Suprapubic skin (tissue), 3 donors: ENCODE data around the gene ZBTB2.

ENCODE experiments used
- POLR2A ChIP-seq, 2 donors: fragments of 450-650 bp; IDR thresholded peaks; one replicate each; pipeline ENCODE4 v1.6.1; 2017; ENCODE audit warnings: antibody characterized with exemption in 2 of 2, mild to moderate bottlenecking in 2 of 2, moderate library complexity in 2 of 2
- TF ChIP-seq, protein P1 (sequence below), 2 donors: fragments of 200-600 bp in 1 of 2; fragments of 450-650 bp in 1 of 2; sonication (generic) in 1 of 2; IDR thresholded peaks; one replicate each; pipeline ENCODE4 v1.5.1; 2016 to 2019; ENCODE audit warnings: antibody characterized with exemption in 2 of 2, mild to moderate bottlenecking in 1 of 2, moderate library complexity in 1 of 2

DNA sequence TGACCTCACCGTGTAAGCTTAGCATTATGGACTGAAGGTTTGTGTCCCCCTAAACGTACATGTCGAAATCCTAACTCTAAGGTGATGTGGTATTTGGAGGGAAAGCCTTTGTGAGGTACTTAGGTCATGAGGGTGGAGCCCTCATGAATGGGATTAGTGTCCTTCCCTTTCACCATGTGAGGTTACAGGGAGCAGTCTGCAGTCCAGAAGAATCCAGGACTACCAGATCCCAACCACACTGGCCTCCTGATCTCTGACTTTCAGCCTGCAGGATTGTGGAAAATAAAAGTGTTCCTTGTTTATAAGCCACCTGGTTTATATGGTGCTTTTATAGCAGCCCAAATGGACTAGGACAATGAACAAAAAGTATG lies 73.4 kb downstream of the ZBTB2 start:
- TF ChIP-seq, protein P1, sequence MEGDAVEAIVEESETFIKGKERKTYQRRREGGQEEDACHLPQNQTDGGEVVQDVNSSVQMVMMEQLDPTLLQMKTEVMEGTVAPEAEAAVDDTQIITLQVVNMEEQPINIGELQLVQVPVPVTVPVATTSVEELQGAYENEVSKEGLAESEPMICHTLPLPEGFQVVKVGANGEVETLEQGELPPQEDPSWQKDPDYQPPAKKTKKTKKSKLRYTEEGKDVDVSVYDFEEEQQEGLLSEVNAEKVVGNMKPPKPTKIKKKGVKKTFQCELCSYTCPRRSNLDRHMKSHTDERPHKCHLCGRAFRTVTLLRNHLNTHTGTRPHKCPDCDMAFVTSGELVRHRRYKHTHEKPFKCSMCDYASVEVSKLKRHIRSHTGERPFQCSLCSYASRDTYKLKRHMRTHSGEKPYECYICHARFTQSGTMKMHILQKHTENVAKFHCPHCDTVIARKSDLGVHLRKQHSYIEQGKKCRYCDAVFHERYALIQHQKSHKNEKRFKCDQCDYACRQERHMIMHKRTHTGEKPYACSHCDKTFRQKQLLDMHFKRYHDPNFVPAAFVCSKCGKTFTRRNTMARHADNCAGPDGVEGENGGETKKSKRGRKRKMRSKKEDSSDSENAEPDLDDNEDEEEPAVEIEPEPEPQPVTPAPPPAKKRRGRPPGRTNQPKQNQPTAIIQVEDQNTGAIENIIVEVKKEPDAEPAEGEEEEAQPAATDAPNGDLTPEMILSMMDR (IDR thresholded peaks at IDR 0.05), result no peak
- no peak for TF ChIP-seq POLR2A (IDR thresholded peaks at IDR 0.05)
